Ascending aorta (tissue), 2 donors: ENCODE results near the gene OGFRL1. TPM values are rescaled to one million over a fixed set of nuclear protein-coding genes. Genes with fewer than 3 reads are reported as not detected.

Experiments
- DNase-seq, 2 donors: peaks; one replicate each; pipeline ENCODE4 v3.0.0-alpha.2; 2019; ENCODE audit warnings: low spot score in 2 of 2
- H3K27ac ChIP-seq, 2 donors: fragments of 200-600 bp; sonication (generic); one replicate each; pipeline ENCODE4 v1.5.1; 2016 to 2017; ENCODE audit warnings: mild to moderate bottlenecking in 1 of 2
- H3K27me3 ChIP-seq: fragments of 200-600 bp; sonication (generic); one replicate; pipeline ENCODE4 v1.5.1; 2017
- H3K36me3 ChIP-seq, 2 donors: fragments of 200-600 bp; sonication (generic); one replicate each; pipeline ENCODE4 v1.5.1; 2016
- H3K4me1 ChIP-seq, 2 donors: fragments of 200-600 bp; sonication (generic); one replicate each; pipeline ENCODE4 v1.5.1; 2016 to 2017; ENCODE audit warnings: mild to moderate bottlenecking in 1 of 2
- H3K4me3 ChIP-seq, 2 donors: fragments of 200-600 bp; sonication (generic); one replicate each; pipeline ENCODE4 v1.5.1; 2016 to 2017; ENCODE audit warnings: mild to moderate bottlenecking in 1 of 2
- H3K9me3 ChIP-seq, 2 donors: fragments of 200-600 bp; sonication (generic); one replicate each; pipeline ENCODE4 v1.5.1; 2016
- CTCF ChIP-seq, 3 experiments: fragments of 200-600 bp in 2 of 3; fragments of 450-650 bp in 1 of 3; sonication (generic) in 2 of 3; IDR thresholded peaks; one replicate each; pipeline ENCODE4 v1.5.1; 2016 to 2019; ENCODE audit warnings: antibody characterized with exemption in 3 of 3, mild to moderate bottlenecking in 1 of 3, moderate library complexity in 1 of 3
- intact Hi-C: fragments of 100-400 bp; cut with DNase I; formaldehyde crosslinking; loops from one replicate; pipeline ENCODE4 v1.15.1; 2023
- total RNA-seq: library from RNA; depleted of rRNA; stranded (reverse); fragments of >200 nt; gene quantifications from one replicate; pipeline ENCODE4 v1.1.0, GENCODE V29; 2016

Gene OGFRL1
- total RNA-seq, 1 donor from 2014 or later, result 14.6 TPM

DNA sequence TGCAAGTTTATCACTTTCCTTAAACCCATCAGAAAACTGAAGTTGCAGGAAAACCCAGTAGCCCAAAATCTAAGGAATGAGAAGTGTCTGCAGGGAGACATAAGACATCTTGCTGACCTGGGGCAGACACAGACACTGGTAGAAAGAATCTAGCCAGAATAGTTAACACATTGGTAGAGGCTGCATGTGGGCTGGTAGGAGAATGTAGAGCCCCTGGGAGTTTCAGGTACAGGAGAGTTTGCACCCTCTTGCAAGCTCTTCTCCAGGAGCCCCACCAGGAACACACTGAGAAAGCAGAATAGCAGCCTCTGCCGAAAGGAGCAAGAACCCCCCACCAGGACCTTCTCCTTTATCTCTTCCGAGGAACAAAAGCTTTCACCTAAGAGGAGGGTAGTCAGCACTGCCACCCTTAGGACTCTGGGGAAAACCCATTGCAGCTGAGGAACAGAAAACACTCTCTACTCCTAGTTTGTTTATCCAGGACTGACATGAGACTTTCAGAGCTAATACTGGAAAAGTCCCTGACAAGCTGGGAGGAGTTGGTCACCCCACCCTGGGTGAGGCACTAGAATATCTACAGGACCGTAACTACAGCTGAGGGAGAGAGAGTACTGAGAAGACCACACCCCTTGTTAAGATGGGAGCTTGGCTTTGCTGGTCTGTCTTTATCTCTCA, 10.5 kb upstream of the OGFRL1 start:
- Histone ChIP-seq H3K27me3 (no peaks in the 10 kb centered on the region), H3K4me1 (no peaks in the 10 kb centered on the region), H3K9me3 (no peaks in the 10 kb centered on the region), H3K27ac (no peak overlapping the region), H3K4me3 (no peak overlapping the region), H3K36me3 (no peaks in the 10 kb centered on the region)
- intact Hi-C loops, result no loop called here
- no peak for DNase-seq
- no peak for TF ChIP-seq CTCF (IDR thresholded peaks at IDR 0.05)

DNA sequence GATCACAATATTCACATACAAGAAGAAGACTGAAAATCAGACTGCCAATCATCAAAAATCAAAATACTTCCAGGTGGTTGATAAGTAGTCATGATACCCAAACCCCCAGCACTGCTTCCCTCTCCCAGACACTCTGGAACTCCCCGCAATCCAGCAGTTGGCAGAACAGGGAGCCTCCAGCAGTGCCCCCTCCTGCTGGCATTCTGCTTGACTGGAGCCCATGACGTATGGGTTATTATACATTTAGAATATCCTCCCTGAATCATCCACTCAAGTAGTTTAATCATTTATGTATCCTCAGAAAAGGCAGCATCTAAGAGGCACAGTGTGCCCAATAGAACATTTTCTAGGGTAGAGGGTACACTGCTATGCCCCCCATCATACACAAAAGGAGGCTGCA, 9.3 kb upstream of the OGFRL1 start:
- TF ChIP-seq CTCF (IDR thresholded peaks at IDR 0.05), result no peak
- H3K36me3 ChIP-seq, result no peaks in the 10 kb centered on the region
- H3K27ac ChIP-seq, result no peak overlapping the region
- H3K9me3 ChIP-seq, result no peaks in the 10 kb centered on the region
- DNase-seq, result no peak
- no peaks in the 10 kb centered on the region for H3K4me1 ChIP-seq
- H3K4me3 ChIP-seq, result no peak overlapping the region
- H3K27me3 ChIP-seq, result no peaks in the 10 kb centered on the region
- intact Hi-C loops, result no loop called here

DNA sequence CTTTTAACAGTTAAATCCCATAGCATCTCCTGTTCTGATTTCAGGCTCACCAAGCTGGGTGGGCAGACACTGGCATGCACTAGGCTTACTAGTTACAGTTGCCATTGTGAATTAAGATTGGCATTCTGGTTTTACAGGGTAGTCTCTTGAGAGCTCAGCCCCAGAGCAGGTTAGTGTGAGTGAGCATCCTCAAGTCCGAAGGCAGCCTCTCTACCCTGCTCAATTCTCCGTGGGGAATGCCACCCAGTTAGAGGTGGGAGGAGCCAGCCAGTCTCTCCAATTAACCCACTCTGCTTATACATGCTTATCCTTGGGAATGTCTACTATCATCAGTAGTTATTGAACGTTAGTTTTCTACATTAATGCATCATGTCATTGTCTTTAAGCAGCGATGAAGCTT, 8.9 kb upstream of the OGFRL1 start:
- Histone ChIP-seq H3K36me3 (no peaks in the 10 kb centered on the region), H3K9me3 (no peaks in the 10 kb centered on the region), H3K27ac (no peak overlapping the region), H3K27me3 (no peaks in the 10 kb centered on the region), H3K4me3 (no peak overlapping the region), H3K4me1 (no peaks in the 10 kb centered on the region)
- intact Hi-C loops, result no loop called here
- TF ChIP-seq CTCF (IDR thresholded peaks at IDR 0.05), result no peak
- DNase-seq, result no peak

- DNase-seq, result no peak
- H3K36me3 ChIP-seq, result no peaks in the 10 kb centered on the region
- no peak overlapping the region for H3K4me3 ChIP-seq
- intact Hi-C loops, result no loop called here
- TF ChIP-seq CTCF (IDR thresholded peaks at IDR 0.05), result no peak
- H3K4me1 ChIP-seq, result no peaks in the 10 kb centered on the region
- no peaks in the 10 kb centered on the region for H3K9me3 ChIP-seq
- H3K27me3 ChIP-seq, result no peaks in the 10 kb centered on the region
- no peak overlapping the region for H3K27ac ChIP-seq
Observed at GRCh38 chr6:71280701-71281100, 7.9 kb upstream of the OGFRL1 start.

- Histone ChIP-seq H3K27ac (no peak overlapping the region), H3K4me3 (no peak overlapping the region), H3K4me1 (peaks cover 0 to 6% of the 10 kb centered on the region in 2 donors), H3K9me3 (no peaks in the 10 kb centered on the region), H3K36me3 (no peaks in the 10 kb centered on the region), H3K27me3 (no peaks in the 10 kb centered on the region)
- DNase-seq, result no peak
- intact Hi-C loops, result loop anchor here (5.0 kb wide), 2 partner anchors 138 to 228 kb away; no protein-coding TSS in a partner anchor
- no peak for TF ChIP-seq CTCF (IDR thresholded peaks at IDR 0.05)
Observed at GRCh38 chr6:71284785-71285184, 3.8 kb upstream of the OGFRL1 start.
